Measurements from ENCODE around the gene NHEJ1. TPM values are rescaled to one million over a fixed set of nuclear protein-coding genes. Genes with fewer than 3 reads are reported as not detected.

NHEJ1 gene
- total and polyA plus RNA-seq, 2 of the 13 experiments (the other 11 are each of a cell fraction or from before 2014, with no cell fraction given): 30.0 to 30.7 TPM

DNA sequence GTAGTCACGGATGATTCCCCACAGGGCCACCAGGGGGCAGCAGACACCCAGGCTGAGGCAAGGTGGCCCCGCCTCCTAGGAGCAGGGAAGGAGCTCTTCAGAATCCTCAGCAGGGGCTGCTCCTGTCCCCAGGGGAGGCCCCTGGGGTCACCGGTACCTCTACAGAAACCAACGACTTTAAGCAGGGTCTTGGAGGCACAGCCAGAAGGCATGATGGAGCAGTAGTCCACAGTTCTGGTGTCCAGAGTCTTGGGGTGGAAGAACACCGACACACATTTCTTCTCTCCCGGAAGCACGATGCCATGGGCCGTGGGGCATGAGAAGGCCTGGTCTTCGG, 130.8 kb downstream of the NHEJ1 start (continued):
- TF ChIP-seq STAT6 (CRISPR knock-in tag; IDR thresholded peaks at IDR 0.05; ENCODE audit: borderline replicate concordance) (no peak), ZNF737 (CRISPR knock-in tag; IDR thresholded peaks at IDR 0.05; ENCODE audit: borderline replicate concordance) (no peak), CTCF (CRISPR knock-in tag; IDR thresholded peaks at IDR 0.05) (peak; percentile 98), MIXL1 (CRISPR knock-in tag; IDR thresholded peaks at IDR 0.05) (no peak), ZNF790 (CRISPR knock-in tag; IDR thresholded peaks at IDR 0.05; ENCODE audit: borderline replicate concordance) (no peak), YY1 (IDR thresholded peaks at IDR 0.05; ENCODE audit: insufficient read depth, insufficient replicate concordance, low read depth, low read length) (peak; percentile 41), ZSCAN29 (CRISPR knock-in tag; conservative IDR thresholded peaks at IDR 0.05) (0 out of 2 replicates have a peak, but pooled peaks have one; percentile 37), ZNF616 (CRISPR knock-in tag; IDR thresholded peaks at IDR 0.05; ENCODE audit: low read depth) (no peak), HOXA9 (CRISPR knock-in tag; IDR thresholded peaks at IDR 0.05; ENCODE audit: borderline replicate concordance) (no peak), FOXK2 (IDR thresholded peaks at IDR 0.05) (no peak), ZNF484 (CRISPR knock-in tag; IDR thresholded peaks at IDR 0.05; ENCODE audit: borderline replicate concordance, low read depth) (no peak), TIGD3 (CRISPR knock-in tag; IDR thresholded peaks at IDR 0.05; ENCODE audit: borderline replicate concordance) (no peak), ZNF225 (CRISPR knock-in tag; IDR thresholded peaks at IDR 0.05) (no peak), ZSCAN21 (CRISPR knock-in tag; IDR thresholded peaks at IDR 0.05; ENCODE audit: borderline replicate concordance) (no peak)
- TF ChIP-seq, protein P1, sequence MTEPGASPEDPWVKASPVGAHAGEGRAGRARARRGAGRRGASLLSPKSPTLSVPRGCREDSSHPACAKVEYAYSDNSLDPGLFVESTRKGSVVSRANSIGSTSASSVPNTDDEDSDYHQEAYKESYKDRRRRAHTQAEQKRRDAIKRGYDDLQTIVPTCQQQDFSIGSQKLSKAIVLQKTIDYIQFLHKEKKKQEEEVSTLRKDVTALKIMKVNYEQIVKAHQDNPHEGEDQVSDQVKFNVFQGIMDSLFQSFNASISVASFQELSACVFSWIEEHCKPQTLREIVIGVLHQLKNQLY (CRISPR knock-in tag; IDR thresholded peaks at IDR 0.05): no peak
- TF ChIP-seq, protein P2, sequence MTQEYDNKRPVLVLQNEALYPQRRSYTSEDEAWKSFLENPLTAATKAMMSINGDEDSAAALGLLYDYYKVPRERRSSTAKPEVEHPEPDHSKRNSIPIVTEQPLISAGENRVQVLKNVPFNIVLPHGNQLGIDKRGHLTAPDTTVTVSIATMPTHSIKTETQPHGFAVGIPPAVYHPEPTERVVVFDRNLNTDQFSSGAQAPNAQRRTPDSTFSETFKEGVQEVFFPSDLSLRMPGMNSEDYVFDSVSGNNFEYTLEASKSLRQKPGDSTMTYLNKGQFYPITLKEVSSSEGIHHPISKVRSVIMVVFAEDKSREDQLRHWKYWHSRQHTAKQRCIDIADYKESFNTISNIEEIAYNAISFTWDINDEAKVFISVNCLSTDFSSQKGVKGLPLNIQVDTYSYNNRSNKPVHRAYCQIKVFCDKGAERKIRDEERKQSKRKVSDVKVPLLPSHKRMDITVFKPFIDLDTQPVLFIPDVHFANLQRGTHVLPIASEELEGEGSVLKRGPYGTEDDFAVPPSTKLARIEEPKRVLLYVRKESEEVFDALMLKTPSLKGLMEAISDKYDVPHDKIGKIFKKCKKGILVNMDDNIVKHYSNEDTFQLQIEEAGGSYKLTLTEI (CRISPR knock-in tag; conservative IDR thresholded peaks at IDR 0.05): no peak
- TF ChIP-seq, protein P3, sequence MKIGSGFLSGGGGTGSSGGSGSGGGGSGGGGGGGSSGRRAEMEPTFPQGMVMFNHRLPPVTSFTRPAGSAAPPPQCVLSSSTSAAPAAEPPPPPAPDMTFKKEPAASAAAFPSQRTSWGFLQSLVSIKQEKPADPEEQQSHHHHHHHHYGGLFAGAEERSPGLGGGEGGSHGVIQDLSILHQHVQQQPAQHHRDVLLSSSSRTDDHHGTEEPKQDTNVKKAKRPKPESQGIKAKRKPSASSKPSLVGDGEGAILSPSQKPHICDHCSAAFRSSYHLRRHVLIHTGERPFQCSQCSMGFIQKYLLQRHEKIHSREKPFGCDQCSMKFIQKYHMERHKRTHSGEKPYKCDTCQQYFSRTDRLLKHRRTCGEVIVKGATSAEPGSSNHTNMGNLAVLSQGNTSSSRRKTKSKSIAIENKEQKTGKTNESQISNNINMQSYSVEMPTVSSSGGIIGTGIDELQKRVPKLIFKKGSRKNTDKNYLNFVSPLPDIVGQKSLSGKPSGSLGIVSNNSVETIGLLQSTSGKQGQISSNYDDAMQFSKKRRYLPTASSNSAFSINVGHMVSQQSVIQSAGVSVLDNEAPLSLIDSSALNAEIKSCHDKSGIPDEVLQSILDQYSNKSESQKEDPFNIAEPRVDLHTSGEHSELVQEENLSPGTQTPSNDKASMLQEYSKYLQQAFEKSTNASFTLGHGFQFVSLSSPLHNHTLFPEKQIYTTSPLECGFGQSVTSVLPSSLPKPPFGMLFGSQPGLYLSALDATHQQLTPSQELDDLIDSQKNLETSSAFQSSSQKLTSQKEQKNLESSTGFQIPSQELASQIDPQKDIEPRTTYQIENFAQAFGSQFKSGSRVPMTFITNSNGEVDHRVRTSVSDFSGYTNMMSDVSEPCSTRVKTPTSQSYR (CRISPR knock-in tag; IDR thresholded peaks at IDR 0.05; ENCODE audit: borderline replicate concordance): no peak

Measured in HepG2 (cell line).